SK-N-SH treated with all-trans-retinoic acid at 6 μM for 48 hours (cell line): ENCODE results near the gene FBXL17.

Source experiments
- ATAC-seq: fragments of 200-7000 bp; cut with Tn5 transposase; 3 replicates; pipeline ENCODE4 v1.9.1; 2020; ENCODE audit warnings: mild to moderate bottlenecking, moderate library complexity
- ARNTL ChIP-seq: fragments of 450-650 bp; formaldehyde crosslinking; IDR thresholded peaks from 2 replicates; pipeline ENCODE4 v1.5.0; 2020; ENCODE audit warnings: low read depth, mild to moderate bottlenecking, moderate library complexity, borderline replicate concordance
- BACH2 ChIP-seq: fragments of 250-450 bp; sonication (Bioruptor Pico); IDR thresholded peaks from 2 replicates; pipeline ENCODE4 v1.9.0; 2021; ENCODE audit warnings: mild to moderate bottlenecking, borderline replicate concordance
- CREB5 ChIP-seq: fragments of 250-450 bp; sonication (Bioruptor Pico); IDR thresholded peaks from 2 replicates; pipeline ENCODE4 v1.5.1; 2020; ENCODE audit warnings: low read depth, mild to moderate bottlenecking, moderate library complexity
- CSDC2 ChIP-seq: fragments of 250-450 bp; sonication (Bioruptor Pico); IDR thresholded peaks from 2 replicates; pipeline ENCODE4 v1.5.0; 2020; ENCODE audit warnings: mild to moderate bottlenecking, moderate library complexity
- ESRRG ChIP-seq: fragments of 250-450 bp; sonication (Bioruptor Pico); IDR thresholded peaks from 2 replicates; pipeline ENCODE4 v1.6.1; 2021; ENCODE audit warnings: mild to moderate bottlenecking
- GLIS3 ChIP-seq: fragments of 250-450 bp; sonication (Bioruptor Pico); IDR thresholded peaks from 2 replicates; pipeline ENCODE4 v1.5.0; 2020; ENCODE audit warnings: mild to moderate bottlenecking, moderate library complexity
- ISL1 ChIP-seq: fragments of 250-450 bp; sonication (Bioruptor Pico); IDR thresholded peaks from 2 replicates; pipeline ENCODE4 v2.1.2; 2022; ENCODE audit warnings: mild to moderate bottlenecking, moderate library complexity
- OSR1 ChIP-seq: fragments of 250-450 bp; sonication (Bioruptor Pico); IDR thresholded peaks from 2 replicates; pipeline ENCODE4 v1.8.0; 2022; ENCODE audit warnings: moderate library complexity, mild to moderate bottlenecking, inconsistent platforms
- POU6F1 ChIP-seq: fragments of 250-450 bp; sonication (Bioruptor Pico); IDR thresholded peaks from 2 replicates; pipeline ENCODE4 v1.8.0; 2021; ENCODE audit warnings: low read depth, mild to moderate bottlenecking, moderate library complexity, borderline replicate concordance
- PPARA ChIP-seq: fragments of 250-450 bp; sonication (Bioruptor Pico); IDR thresholded peaks from 2 replicates; pipeline ENCODE4 v1.5.0; 2020; ENCODE audit warnings: mild to moderate bottlenecking, borderline replicate concordance
- RARB ChIP-seq: fragments of 250-450 bp; sonication (Bioruptor Pico); IDR thresholded peaks from 2 replicates; pipeline ENCODE4 v1.8.0; 2021; ENCODE audit warnings: mild to moderate bottlenecking, moderate library complexity
- SNAI2 ChIP-seq: fragments of 250-450 bp; sonication (Bioruptor Pico); IDR thresholded peaks from 2 replicates; pipeline ENCODE4 v1.5.0; 2020; ENCODE audit warnings: mild to moderate bottlenecking, moderate library complexity
- TCF4 ChIP-seq: fragments of 250-450 bp; sonication (Bioruptor Pico); IDR thresholded peaks from 2 replicates; pipeline ENCODE4 v1.8.0; 2021; ENCODE audit warnings: mild to moderate bottlenecking, moderate library complexity, borderline replicate concordance
- TOX ChIP-seq: fragments of 250-450 bp; sonication (Bioruptor Pico); IDR thresholded peaks from 2 replicates; pipeline ENCODE4 v1.8.0; 2021; ENCODE audit warnings: mild to moderate bottlenecking, moderate library complexity, borderline replicate concordance
- TSHZ2 ChIP-seq: fragments of 250-450 bp; sonication (Bioruptor Pico); IDR thresholded peaks from 2 replicates; pipeline ENCODE4 v1.5.0; 2020; ENCODE audit warnings: mild to moderate bottlenecking, moderate library complexity
- ZC3H10 ChIP-seq: fragments of 250-450 bp; sonication (Bioruptor Pico); IDR thresholded peaks from 2 replicates; pipeline ENCODE4 v1.5.1; 2021; ENCODE audit warnings: mild to moderate bottlenecking, moderate library complexity
- ZFP3 ChIP-seq: fragments of 250-450 bp; sonication (Bioruptor Pico); IDR thresholded peaks from 2 replicates; pipeline ENCODE4 v1.5.0; 2020; ENCODE audit warnings: mild to moderate bottlenecking, moderate library complexity
- ZFP30 ChIP-seq: fragments of 450-650 bp; formaldehyde crosslinking; IDR thresholded peaks from 2 replicates; pipeline ENCODE4 v1.5.0; 2022; ENCODE audit warnings: mild to moderate bottlenecking, moderate library complexity
- ZNF565 ChIP-seq: fragments of 450-650 bp; formaldehyde crosslinking; conservative IDR thresholded peaks from 2 replicates; pipeline ENCODE4 v1.5.0; 2020; ENCODE audit warnings: low read depth, mild to moderate bottlenecking, moderate library complexity
- ZNF70 ChIP-seq: fragments of 450-650 bp; formaldehyde crosslinking; IDR thresholded peaks from 2 replicates; pipeline ENCODE4 v1.5.0; 2020; ENCODE audit warnings: mild to moderate bottlenecking, moderate library complexity
- ZNF8 ChIP-seq: fragments of 450-650 bp; formaldehyde crosslinking; IDR thresholded peaks from 2 replicates; pipeline ENCODE4 v1.5.0; 2020; ENCODE audit warnings: mild to moderate bottlenecking, moderate library complexity

FBXL17 gene

GRCh38 chr5:107919969-107920368, 461.9 kb downstream of the FBXL17 start:
- TF ChIP-seq OSR1 (no peak), PPARA (CRISPR knock-in tag) (no peak)

GRCh38 chr5:107919361-107919760, 462.5 kb downstream of the FBXL17 start:
- TF ChIP-seq TOX (CRISPR knock-in tag), result no peak
- no peak for TF ChIP-seq BACH2 (CRISPR knock-in tag)
- no peak for TF ChIP-seq CSDC2 (CRISPR knock-in tag)
- no peak for TF ChIP-seq ZFP30 (CRISPR knock-in tag)
- TF ChIP-seq ISL1, result no peak
- TF ChIP-seq PPARA (CRISPR knock-in tag), result no peak
- TF ChIP-seq RARB, result no peak
- no peak for TF ChIP-seq GLIS3 (CRISPR knock-in tag)
- TF ChIP-seq ZNF8 (CRISPR knock-in tag), result no peak
- no peak for TF ChIP-seq ZNF70 (CRISPR knock-in tag)
- TF ChIP-seq POU6F1 (CRISPR knock-in tag), result no peak
- TF ChIP-seq ZNF565 (CRISPR knock-in tag), result no peak
- no peak for TF ChIP-seq TSHZ2 (CRISPR knock-in tag)
- no peak for TF ChIP-seq ARNTL
- TF ChIP-seq OSR1, result no peak
- TF ChIP-seq, all 23 proteins: peak for 0
- ATAC-seq, result no peak

More at GRCh38 chr5:107919969-107920368, 461.9 kb downstream of the FBXL17 start:
- ATAC-seq, result no peak

GRCh38 chr5:107917983-107918382, 463.9 kb downstream of the FBXL17 start:
- no peak for ATAC-seq

More at GRCh38 chr5:107917983-107918382, 463.9 kb downstream of the FBXL17 start:
- no peak for TF ChIP-seq ESRRG
- no peak for TF ChIP-seq ISL1
- TF ChIP-seq ZC3H10, result no peak
- TF ChIP-seq ZFP30 (CRISPR knock-in tag), result no peak
- no peak for TF ChIP-seq ZFP3 (CRISPR knock-in tag)
- TF ChIP-seq ZNF8 (CRISPR knock-in tag), result no peak
- no peak for TF ChIP-seq ARNTL
- TF ChIP-seq GLIS3 (CRISPR knock-in tag), result no peak
- TF ChIP-seq CREB5 (CRISPR knock-in tag), result no peak
- TF ChIP-seq POU6F1 (CRISPR knock-in tag), result no peak
- TF ChIP-seq ZNF565 (CRISPR knock-in tag), result no peak
- TF ChIP-seq TOX (CRISPR knock-in tag), result no peak
- TF ChIP-seq SNAI2, result no peak
- no peak for TF ChIP-seq TCF4 (CRISPR knock-in tag)
- no peak for TF ChIP-seq RARB
